HT-29 (cell line): Measurements from ENCODE around the gene C1orf94. TPM values are rescaled to one million over a fixed set of nuclear protein-coding genes. Genes with fewer than 3 reads are reported as not detected.

Source experiments
- DNase-seq: peaks from one replicate; pipeline ENCODE4 v3.0.0-alpha.2; 2015; ENCODE audit warnings: low spot score
- total RNA-seq: library from RNA; depleted of rRNA; stranded (reverse); fragments of >200 nt; shearing (Covaris generic); gene quantifications from 2 replicates; pipeline ENCODE4 v1.2.3, GENCODE V29; 2014; rRNA removed

C1orf94 gene
- total RNA-seq = not detected in 2 replicates

- no peak for DNase-seq
Measured at GRCh38 chr1:34176830-34177603, at the start of gene C1orf94. Gene C1orf94, plus strand, starts transcription at chr1:34176907. Its CDS starts 883 bp downstream, at chr1:34177790.

GRCh38 chr1:34127006-34128000 is 49.4 kb upstream of the C1orf94 start:
- no peak for DNase-seq

- DNase-seq = no peak
Measured at GRCh38 chr1:34128186-34128889, 48.4 kb upstream of the C1orf94 start.

DNA sequence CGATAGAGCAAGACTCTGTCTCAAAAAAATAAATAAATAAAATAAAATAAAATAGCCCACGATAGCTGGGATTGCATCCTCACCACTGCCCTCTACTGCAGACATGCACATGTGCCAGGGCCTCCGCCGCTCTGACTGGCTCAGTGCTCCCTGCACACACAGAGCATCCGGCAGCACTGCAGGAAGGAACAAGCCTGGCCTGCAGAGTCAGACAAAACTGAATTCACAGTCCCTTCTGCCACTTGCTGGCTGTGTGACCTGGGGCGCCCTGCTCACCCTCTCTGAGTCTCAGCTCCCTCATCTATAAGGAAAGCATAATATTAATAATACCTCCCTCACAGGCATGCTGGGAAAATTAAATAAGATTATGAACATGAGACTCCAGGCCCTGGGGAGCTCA is 47.1 kb upstream of the C1orf94 start:
- no peak for DNase-seq

GRCh38 chr1:34130306-34130705 is 46.4 kb upstream of the C1orf94 start:
- DNase-seq = no peak

DNA sequence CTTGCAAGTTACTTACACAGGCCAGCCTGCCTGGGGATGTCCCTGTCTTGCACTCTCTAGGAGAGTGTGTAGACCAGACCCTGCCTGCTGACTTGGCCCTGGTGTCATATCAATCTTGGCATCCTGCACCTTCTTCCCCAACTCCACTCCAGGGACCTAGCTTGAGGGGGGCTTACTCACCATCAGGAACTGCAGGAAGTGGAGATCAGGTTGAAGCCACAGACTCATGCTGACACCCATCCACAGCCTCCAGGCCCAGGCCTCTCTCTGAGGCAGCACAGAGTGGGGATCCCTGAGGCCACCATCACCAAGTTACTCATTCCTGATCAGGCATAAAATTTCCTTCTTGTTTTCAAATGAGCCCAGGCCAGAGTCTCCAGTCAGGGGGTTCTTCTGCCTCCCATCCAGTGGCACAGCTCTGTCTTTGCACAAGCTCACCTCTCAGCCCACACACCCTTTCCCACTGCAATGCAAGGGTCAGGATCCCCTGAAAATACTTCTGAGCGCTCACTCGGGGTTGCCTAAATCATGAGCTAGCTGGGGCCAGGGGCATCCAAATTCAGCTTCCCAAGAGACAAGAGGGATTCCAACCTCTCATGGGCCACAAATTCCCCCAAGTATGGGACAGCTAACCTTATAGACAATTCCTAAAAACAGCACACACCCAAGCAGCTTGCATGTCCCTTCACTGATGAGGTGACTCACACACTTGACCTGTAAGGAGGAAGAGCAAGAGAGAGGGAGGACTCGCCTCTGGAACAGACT is 45.1 kb upstream of the C1orf94 start:
- no peak for DNase-seq

DNA sequence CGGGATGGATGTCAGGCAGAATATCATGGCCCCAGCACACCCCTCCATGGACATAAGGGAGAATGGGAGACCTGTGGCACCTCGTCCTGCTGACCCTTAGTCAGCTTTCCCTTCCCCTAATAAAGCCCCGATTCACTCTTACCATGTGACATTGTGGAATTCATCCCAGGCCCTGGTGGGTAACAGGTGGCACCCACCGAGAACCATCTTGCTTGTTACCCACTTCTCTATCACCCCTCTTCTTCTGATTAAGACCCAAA is 44.6 kb upstream of the C1orf94 start:
- no peak for DNase-seq

GRCh38 chr1:34137411-34137810 is 39.3 kb upstream of the C1orf94 start:
- no peak for DNase-seq

- no peak for DNase-seq
Measured at GRCh38 chr1:34140011-34140676, 36.6 kb upstream of the C1orf94 start.

GRCh38 chr1:34143975-34144374 is 32.7 kb upstream of the C1orf94 start:
- DNase-seq = no peak

DNA sequence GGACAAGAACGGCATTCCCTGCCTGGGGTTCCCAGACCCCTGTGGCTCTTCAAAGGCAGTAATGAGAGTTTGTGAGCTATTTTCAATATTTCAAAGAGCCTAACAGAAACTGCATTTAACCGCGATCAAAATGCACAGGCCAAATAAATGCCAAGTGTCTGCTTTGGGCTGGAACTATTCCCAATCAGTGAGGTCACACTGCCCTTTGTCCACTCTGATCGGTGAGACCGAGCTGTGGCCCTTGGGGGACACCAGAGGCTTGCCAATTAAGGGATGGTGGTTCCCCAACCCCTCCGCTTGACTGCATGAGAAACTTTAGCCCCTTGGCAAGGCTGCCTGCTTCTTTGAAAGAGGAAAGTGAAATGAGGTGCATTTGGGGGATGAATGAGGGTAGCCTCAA is 31.9 kb upstream of the C1orf94 start:
- DNase-seq = no peak

- DNase-seq = no peak
Measured at GRCh38 chr1:34147301-34147700, 29.4 kb upstream of the C1orf94 start.

- no peak for DNase-seq
Measured at GRCh38 chr1:34149501-34149900, 27.2 kb upstream of the C1orf94 start.

DNA sequence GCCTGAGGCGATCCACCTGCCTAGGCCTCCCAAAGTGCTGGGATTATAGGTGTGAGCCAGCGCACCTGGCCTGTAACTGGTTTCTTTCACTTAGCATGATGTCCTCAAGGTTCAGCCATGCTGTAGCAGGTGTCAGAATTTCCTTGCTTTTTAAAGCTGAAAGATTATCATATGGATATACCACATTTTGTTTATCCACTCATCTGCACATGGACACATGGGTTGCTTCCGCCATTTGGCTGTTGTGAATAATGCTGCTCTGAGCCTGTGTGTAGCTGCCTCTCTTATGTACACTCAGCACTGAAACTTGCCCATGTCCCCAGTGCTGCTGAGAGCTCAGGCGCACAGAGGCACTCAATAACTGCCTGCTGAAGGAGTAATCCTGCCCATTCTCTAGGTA is 23.5 kb upstream of the C1orf94 start:
- no peak for DNase-seq

- DNase-seq = no peak
Measured at GRCh38 chr1:34155860-34156259, 20.8 kb upstream of the C1orf94 start.

GRCh38 chr1:34156739-34157138 is 20.0 kb upstream of the C1orf94 start:
- no peak for DNase-seq

- DNase-seq = no peak
Measured at GRCh38 chr1:34162852-34163766, 13.6 kb upstream of the C1orf94 start.

DNA sequence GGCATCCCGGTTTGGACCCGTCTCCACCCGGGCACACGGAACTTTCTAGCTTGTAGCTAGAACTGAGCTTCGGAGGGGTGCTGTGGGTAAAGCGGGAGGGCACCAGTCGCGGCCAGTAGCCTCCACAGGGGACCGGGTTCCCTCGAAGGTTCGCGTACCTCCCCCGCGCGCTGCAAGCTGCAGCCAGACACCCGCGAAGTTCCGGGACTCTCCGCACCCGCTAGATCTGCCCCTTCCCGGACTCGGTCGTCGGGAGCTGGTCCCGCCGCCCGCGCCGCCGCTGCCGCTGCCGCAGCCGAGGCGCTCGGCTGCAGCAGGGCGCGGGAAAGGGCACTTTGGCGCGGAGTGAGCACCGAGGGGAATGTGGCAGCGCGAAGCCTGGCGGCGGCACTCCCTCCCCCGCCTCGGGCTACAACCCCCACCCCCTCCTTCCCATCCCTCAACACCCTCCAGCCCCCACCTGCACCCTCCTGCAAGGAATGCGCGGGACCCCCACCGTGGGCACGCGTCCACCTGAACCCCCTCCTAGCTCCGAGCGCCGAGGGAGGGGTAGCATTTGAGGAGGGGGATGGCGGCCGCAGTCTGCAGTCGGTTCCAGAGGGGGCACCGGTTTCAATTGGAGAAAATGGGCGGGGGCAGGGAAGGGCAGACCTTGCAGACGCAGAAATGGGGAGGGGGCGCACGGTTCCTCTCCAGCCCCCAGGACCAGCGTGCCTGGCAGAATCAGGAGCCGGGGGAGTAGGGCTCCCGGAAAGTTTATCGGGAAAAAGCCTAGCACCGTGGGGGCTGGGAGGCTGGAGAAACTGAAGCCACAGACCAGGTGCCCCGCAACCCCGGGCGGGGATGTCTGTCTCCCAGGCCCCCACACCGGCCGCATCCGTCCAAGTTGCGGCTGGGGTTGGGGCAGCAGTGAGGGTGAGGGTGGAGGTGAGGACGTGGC is 12.6 kb upstream of the C1orf94 start:
- no peak for DNase-seq
